ENCODE results near the gene CCDC91. TPM values are rescaled to one million over a fixed set of nuclear protein-coding genes. Genes with fewer than 3 reads are reported as not detected.

CCDC91 gene
- total RNA-seq, 1 donor from 2014 or later = 11.8 TPM

DNA sequence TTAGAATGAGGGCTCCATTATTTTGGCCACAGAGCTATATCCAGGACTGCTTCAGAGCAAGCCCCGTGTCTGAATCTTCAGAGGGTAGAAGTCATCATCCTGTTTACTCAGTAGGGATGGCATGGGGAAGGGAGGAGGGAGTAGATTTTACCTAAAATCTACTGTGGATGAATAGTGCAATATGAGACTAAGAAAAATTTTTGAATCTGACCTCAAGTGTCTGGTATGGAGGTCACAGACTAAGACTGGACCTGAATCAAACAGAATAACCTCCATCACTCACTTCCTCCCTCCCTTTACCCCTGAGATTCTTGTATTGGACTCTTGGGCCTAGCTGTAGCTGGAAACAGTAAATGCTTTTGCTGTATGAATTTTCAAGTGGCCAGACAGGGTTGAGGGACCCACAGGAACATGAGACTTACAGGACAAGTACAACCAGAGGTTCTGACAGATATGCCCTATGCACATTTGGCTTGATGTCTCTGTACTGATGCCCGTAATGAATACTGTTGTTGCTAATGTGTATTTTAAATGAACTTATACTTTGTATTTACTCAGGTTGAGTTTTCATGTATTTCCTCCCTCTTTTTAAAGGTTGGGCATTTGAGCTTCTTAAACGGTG, 78.5 kb downstream of the CCDC91 start:
- DNase-seq (ENCODE audit: low read depth) = no peak
- TF ChIP-seq, protein P1, sequence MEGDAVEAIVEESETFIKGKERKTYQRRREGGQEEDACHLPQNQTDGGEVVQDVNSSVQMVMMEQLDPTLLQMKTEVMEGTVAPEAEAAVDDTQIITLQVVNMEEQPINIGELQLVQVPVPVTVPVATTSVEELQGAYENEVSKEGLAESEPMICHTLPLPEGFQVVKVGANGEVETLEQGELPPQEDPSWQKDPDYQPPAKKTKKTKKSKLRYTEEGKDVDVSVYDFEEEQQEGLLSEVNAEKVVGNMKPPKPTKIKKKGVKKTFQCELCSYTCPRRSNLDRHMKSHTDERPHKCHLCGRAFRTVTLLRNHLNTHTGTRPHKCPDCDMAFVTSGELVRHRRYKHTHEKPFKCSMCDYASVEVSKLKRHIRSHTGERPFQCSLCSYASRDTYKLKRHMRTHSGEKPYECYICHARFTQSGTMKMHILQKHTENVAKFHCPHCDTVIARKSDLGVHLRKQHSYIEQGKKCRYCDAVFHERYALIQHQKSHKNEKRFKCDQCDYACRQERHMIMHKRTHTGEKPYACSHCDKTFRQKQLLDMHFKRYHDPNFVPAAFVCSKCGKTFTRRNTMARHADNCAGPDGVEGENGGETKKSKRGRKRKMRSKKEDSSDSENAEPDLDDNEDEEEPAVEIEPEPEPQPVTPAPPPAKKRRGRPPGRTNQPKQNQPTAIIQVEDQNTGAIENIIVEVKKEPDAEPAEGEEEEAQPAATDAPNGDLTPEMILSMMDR (conservative IDR thresholded peaks at IDR 0.05; ENCODE audit: low read depth, low read length) = no peak
- H3K4me3 ChIP-seq (ENCODE audit: low read depth, low read length) = no peak overlapping the region

DNA sequence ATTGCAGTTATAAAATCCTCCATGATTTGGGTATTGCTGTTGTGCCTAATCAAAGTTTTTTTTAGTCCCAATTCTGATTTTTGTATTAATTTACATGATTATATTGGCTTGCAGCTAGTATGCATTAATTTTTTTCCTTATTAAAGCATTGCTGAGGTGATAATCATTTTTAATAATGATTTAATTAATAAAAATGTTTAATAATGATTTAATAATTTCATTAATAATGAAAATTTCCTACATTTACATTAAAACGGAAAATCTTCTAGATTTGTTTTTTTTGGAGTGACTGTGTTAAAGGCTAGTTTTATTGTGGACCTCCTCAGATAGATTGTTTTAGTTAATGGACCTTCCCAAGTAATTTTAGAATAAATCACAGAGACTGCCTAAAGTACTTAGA, 79.6 kb downstream of the CCDC91 start:
- DNase-seq (ENCODE audit: low read depth) = no peak
- TF ChIP-seq, protein P1 (conservative IDR thresholded peaks at IDR 0.05; ENCODE audit: low read depth, low read length) = no peak

DNA sequence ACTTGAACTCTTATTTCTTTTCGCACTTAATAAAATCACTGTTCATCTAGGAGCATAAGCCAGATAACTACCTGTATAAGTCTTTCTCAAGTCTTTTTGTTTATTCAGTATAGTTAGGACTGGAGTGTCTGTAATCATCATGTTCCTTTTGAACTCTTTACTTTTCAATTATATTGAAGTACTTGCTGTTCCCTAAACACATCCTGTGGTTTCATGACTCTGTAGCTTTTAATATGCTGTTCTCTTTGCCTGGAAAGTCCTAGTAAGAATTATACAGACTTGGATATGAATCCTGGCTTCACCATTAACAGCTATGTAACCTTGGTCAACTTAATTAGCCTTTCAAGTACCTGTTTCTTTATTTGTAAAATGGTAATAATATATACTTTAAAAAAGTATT, 88.2 kb downstream of the CCDC91 start:
- TF ChIP-seq, protein P1 (conservative IDR thresholded peaks at IDR 0.05; ENCODE audit: low read depth, low read length) = no peak
- no peak overlapping the region for H3K4me3 ChIP-seq (ENCODE audit: low read depth, low read length)
- DNase-seq (ENCODE audit: low read depth) = no peak

More for the DNA sequence above, 79.6 kb downstream of the CCDC91 start:
- H3K4me3 ChIP-seq (ENCODE audit: low read depth, low read length) = no peak overlapping the region

DNA sequence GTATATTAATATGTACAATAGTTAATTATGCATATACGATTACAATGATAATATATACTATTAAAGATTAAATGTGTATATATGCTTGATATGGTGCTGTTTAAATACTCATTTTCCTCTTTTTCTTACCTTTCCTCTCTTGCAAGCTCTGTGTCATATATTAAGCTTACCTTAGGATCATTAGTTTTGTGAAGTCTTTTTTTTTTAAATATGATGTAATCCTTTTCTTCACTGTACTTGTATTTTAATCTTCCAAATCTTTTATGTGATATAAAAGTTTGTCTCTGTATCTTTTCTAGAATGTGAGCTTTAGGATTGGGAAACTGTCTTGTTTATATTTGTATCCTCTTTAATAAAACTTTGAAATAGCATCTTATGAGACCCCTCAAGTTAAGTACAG, 88.7 kb downstream of the CCDC91 start:
- TF ChIP-seq, protein P1 (conservative IDR thresholded peaks at IDR 0.05; ENCODE audit: low read depth, low read length) = no peak
- no peak for DNase-seq (ENCODE audit: low read depth)
- no peak overlapping the region for H3K4me3 ChIP-seq (ENCODE audit: low read depth, low read length)

DNA sequence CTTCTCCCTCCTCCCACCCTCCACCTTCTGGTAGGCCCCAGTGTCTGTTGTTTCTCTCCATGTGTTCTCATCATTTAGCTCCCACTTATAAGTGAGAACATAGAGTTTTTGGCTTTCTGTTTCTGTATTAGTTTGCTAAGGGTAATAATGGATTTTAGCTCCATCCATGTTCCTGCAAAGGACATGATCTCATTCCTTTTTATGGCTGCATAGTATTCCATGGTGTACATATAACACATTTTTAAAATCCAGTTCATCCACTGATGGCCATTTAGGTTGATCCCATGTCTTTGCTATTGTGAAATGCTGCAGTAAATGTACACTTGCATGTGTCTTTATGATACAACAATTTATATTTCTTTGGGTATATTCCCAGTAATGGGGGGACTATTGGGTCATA, 96.1 kb downstream of the CCDC91 start:
- TF ChIP-seq, protein P1 (conservative IDR thresholded peaks at IDR 0.05; ENCODE audit: low read depth, low read length) = no peak
- DNase-seq (ENCODE audit: low read depth) = no peak
- H3K4me3 ChIP-seq (ENCODE audit: low read depth, low read length) = no peak overlapping the region

DNA sequence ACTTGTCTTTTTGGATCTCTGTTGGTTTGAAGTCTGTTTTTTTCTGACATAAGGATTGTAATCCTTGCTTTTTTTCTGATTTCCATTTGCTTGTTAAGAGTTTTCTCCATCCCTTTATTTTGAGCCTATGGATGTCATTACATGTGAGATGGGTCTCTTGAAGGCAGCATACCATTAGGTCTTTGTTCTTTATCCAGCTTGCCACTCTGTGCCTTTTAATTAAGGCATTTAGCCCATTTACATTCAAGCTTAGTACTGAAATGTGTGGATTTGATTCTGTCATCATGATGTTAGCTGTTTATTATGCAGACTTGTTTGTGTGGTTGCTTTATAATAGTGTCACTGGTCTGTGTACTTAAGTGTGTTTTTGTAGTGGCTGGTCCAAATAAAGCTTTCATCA, 100.0 kb downstream of the CCDC91 start:
- TF ChIP-seq, protein P1 (conservative IDR thresholded peaks at IDR 0.05; ENCODE audit: low read depth, low read length) = no peak
- DNase-seq (ENCODE audit: low read depth) = no peak
- H3K4me3 ChIP-seq (ENCODE audit: low read depth, low read length) = no peak overlapping the region

DNA sequence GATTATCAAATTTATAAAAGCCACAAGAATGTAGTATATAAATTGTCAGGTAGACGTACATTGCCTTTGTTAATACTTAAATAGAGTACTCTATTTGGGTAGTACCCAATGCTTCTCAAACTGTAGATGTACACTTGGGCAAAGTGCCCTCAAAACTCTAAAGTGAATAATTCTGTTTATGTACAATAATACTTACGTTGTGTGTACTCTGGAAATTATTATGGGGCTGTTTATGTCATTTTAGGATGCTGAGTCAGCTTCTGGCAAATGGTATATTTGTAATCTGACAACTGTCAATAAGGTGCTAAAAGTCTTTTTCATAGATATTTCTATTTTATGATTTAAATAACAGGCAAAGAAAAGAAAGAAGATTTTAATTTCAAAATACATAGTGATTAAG, 102.4 kb downstream of the CCDC91 start:
- TF ChIP-seq, protein P1 (conservative IDR thresholded peaks at IDR 0.05; ENCODE audit: low read depth, low read length) = no peak
- DNase-seq (ENCODE audit: low read depth) = no peak
- no peak overlapping the region for H3K4me3 ChIP-seq (ENCODE audit: low read depth, low read length)
